ENCODE results near the gene OTUD7B. TPM values are rescaled to one million over a fixed set of nuclear protein-coding genes. Genes with fewer than 3 reads are reported as not detected.
A peak's percentile ranks its signal among the peaks of the same experiment; 100 is the strongest.

Gene OTUD7B
- total RNA-seq, 3 donors from 2014 or later (not counting 1 experiment from before 2014, with no cell fraction given) = 10.6 to 19.6 (median 12.3) TPM

DNA sequence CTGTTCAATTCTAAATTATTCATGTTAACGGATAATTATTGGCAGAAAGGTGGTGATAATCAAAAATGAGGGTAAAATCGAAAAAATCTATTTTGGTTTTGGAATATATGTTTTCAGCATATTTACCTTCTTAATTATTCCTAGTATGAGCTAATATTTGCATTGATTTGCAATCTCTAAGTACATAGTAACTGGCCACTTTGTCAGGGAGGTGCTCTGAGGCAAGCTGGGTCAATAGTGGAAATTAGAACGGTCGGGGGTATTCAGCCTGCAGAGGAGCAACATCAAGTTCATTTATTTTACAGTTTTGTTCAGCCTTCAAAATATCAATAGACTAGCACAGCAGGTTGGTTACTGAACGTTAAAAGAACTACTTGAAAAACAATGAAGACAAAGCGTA, 1.8 kb downstream of the OTUD7B start:
- Mint-ChIP-seq H3K27ac (peak overlapping the region in 1 of 2 donors; percentile 96), H3K4me3 (peak overlapping the region; percentile 98), H3K4me1 (peaks cover 35 to 48% of the 10 kb centered on the region in 2 donors), H3K36me3 (no peaks in the 10 kb centered on the region), H3K27me3 (ENCODE audit: low read depth in 2 of 2) (no peaks in the 10 kb centered on the region), H3K9me3 (no peaks in the 10 kb centered on the region)
- Histone ChIP-seq H3K27me3 (ENCODE audit: control insufficient read depth, insufficient read depth, low read length) (no peaks in the 10 kb centered on the region), H3K4me3 (ENCODE audit: low read length) (no peak overlapping the region), H3K4me1 (ENCODE audit: control insufficient read depth, insufficient read depth, low read length) (peaks cover 8% of the 10 kb centered on the region), H3K36me3 (ENCODE audit: control insufficient read depth, insufficient read depth, low read length) (no peaks in the 10 kb centered on the region), H3K9me3 (ENCODE audit: control insufficient read depth, insufficient read depth, low read length) (no peaks in the 10 kb centered on the region), H3K27ac (ENCODE audit: low read length) (no peak overlapping the region)
- 91% methylated on average over 4 of the region's 6 CpGs for WGBS (ENCODE audit: insufficient coverage)
- no peak for DNase-seq
- no peak for ATAC-seq
- intact Hi-C loops (cut with micrococcal nuclease) = no loop called here
- TF ChIP-seq, protein P1, sequence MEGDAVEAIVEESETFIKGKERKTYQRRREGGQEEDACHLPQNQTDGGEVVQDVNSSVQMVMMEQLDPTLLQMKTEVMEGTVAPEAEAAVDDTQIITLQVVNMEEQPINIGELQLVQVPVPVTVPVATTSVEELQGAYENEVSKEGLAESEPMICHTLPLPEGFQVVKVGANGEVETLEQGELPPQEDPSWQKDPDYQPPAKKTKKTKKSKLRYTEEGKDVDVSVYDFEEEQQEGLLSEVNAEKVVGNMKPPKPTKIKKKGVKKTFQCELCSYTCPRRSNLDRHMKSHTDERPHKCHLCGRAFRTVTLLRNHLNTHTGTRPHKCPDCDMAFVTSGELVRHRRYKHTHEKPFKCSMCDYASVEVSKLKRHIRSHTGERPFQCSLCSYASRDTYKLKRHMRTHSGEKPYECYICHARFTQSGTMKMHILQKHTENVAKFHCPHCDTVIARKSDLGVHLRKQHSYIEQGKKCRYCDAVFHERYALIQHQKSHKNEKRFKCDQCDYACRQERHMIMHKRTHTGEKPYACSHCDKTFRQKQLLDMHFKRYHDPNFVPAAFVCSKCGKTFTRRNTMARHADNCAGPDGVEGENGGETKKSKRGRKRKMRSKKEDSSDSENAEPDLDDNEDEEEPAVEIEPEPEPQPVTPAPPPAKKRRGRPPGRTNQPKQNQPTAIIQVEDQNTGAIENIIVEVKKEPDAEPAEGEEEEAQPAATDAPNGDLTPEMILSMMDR (IDR thresholded peaks at IDR 0.05) = no peak

DNA sequence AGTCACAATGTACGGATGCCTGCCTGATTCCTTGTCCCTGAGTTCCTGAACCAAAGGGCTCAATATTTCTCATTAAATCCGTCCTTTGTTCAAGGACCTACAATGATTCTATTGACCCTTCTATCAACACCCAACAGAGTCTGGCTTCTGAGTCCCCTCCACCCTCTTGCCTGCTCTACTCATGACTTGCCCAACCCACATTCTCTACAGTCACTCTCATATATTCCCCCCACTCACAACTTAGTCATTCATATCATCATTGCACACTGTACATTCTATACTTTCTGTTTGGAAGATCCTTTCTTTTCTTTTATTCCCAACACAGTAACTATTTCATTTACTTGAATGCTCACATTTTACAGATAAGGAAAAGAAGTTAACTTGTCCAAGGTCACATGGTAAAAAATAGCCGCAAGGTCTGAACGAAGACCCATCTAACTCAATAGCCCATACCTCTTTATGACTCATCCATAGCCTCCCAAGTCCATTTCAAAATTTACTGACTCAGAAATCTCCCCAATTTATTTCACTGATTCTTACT, 3.6 kb downstream of the OTUD7B start:
- WGBS (ENCODE audit: insufficient coverage) = 92% methylated on average over 4 of the region's 4 CpGs

DNA sequence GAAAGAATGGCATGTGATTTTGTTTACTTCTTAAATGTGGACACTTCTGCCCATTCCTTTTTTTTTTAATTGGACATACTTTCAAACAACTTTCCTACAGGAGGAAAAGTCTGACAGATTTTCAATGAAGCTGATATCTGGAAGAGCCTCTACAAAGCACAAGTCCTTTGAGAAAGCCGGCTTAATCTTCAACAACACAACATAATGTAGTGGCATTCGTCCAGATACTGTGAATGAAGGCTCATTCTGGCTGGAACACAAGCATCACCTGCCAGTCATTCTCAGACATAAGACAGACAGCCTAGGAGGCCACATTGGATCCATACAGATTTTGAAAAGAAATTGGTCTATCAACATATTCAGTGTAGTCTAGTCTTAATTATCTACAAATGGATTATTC, 4.9 kb downstream of the OTUD7B start:
- TF ChIP-seq, protein P1 (IDR thresholded peaks at IDR 0.05) = no peak
- Mint-ChIP-seq H3K4me3 (no peak overlapping the region), H3K27ac (no peak overlapping the region), H3K36me3 (no peaks in the 10 kb centered on the region), H3K9me3 (no peaks in the 10 kb centered on the region), H3K27me3 (ENCODE audit: low read depth in 2 of 2) (no peaks in the 10 kb centered on the region), H3K4me1 (peaks cover 44 to 52% of the 10 kb centered on the region in 2 donors)
- ATAC-seq (no peak), DNase-seq (no peak)
- Histone ChIP-seq H3K4me1 (ENCODE audit: control insufficient read depth, insufficient read depth, low read length) (peaks cover 8% of the 10 kb centered on the region), H3K4me3 (ENCODE audit: low read length) (no peak overlapping the region), H3K27me3 (ENCODE audit: control insufficient read depth, insufficient read depth, low read length) (no peaks in the 10 kb centered on the region), H3K9me3 (ENCODE audit: control insufficient read depth, insufficient read depth, low read length) (no peaks in the 10 kb centered on the region), H3K36me3 (ENCODE audit: control insufficient read depth, insufficient read depth, low read length) (peaks cover 6% of the 10 kb centered on the region), H3K27ac (ENCODE audit: low read length) (no peak overlapping the region)
- 72% methylated on average over 2 of the region's 2 CpGs for WGBS (ENCODE audit: insufficient coverage)
- intact Hi-C loops (cut with micrococcal nuclease) = no loop called here

More for the DNA sequence above, 3.6 kb downstream of the OTUD7B start:
- intact Hi-C loops (cut with micrococcal nuclease) = no loop called here
- Mint-ChIP-seq H3K27me3 (ENCODE audit: low read depth in 2 of 2) (no peaks in the 10 kb centered on the region), H3K4me1 (peaks cover 41 to 51% of the 10 kb centered on the region in 2 donors), H3K36me3 (no peaks in the 10 kb centered on the region), H3K27ac (no peak overlapping the region), H3K9me3 (no peaks in the 10 kb centered on the region), H3K4me3 (no peak overlapping the region)
- TF ChIP-seq, protein P1 (IDR thresholded peaks at IDR 0.05) = no peak
- Histone ChIP-seq H3K4me1 (ENCODE audit: control insufficient read depth, insufficient read depth, low read length) (peaks cover 8% of the 10 kb centered on the region), H3K27ac (ENCODE audit: low read length) (no peak overlapping the region), H3K4me3 (ENCODE audit: low read length) (no peak overlapping the region), H3K27me3 (ENCODE audit: control insufficient read depth, insufficient read depth, low read length) (no peaks in the 10 kb centered on the region), H3K36me3 (ENCODE audit: control insufficient read depth, insufficient read depth, low read length) (peaks cover 6% of the 10 kb centered on the region), H3K9me3 (ENCODE audit: control insufficient read depth, insufficient read depth, low read length) (no peaks in the 10 kb centered on the region)
- ATAC-seq (no peak), DNase-seq (no peak)

DNA sequence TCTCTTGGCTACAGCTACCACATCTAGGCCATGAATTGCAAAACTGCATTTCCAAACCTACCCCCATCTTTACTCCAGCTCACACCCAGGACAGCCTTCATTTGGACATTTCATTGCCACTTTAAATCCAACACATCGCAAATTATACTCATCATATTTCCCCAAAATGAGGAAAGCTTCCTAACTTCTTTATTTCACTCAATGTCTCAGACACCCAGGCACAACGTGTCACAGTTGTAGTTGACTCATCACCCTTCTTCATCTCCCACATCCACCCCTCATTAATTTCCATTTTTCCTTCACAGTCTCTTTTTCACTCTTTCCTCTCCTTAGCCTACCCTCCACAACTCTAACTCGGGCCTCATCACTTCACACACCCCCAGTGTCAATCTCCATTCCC, 6.7 kb downstream of the OTUD7B start:
- no peaks in the 10 kb centered on the region for H3K27me3 Mint-ChIP-seq (ENCODE audit: low read depth in 2 of 2)
- 87% methylated on average over 3 of the region's 3 CpGs for WGBS (ENCODE audit: insufficient coverage)
- intact Hi-C loops (cut with micrococcal nuclease) = no loop called here
- H3K4me1 Mint-ChIP-seq = peaks cover 34 to 40% of the 10 kb centered on the region in 2 donors
- ATAC-seq = no peak
- Histone ChIP-seq H3K9me3 (ENCODE audit: control insufficient read depth, insufficient read depth, low read length) (no peaks in the 10 kb centered on the region), H3K27ac (ENCODE audit: low read length) (no peak overlapping the region), H3K27me3 (ENCODE audit: control insufficient read depth, insufficient read depth, low read length) (no peaks in the 10 kb centered on the region), H3K36me3 (ENCODE audit: control insufficient read depth, insufficient read depth, low read length) (peaks cover 9% of the 10 kb centered on the region), H3K4me3 (ENCODE audit: low read length) (no peak overlapping the region), H3K4me1 (ENCODE audit: control insufficient read depth, insufficient read depth, low read length) (no peaks in the 10 kb centered on the region)
- TF ChIP-seq, protein P1 (IDR thresholded peaks at IDR 0.05) = no peak
- H3K36me3 Mint-ChIP-seq = no peaks in the 10 kb centered on the region
- H3K4me3 Mint-ChIP-seq = no peak overlapping the region
- no peak for DNase-seq
- H3K27ac Mint-ChIP-seq = peak overlapping the region in 1 of 2 donors; percentile 3
- H3K9me3 Mint-ChIP-seq = no peaks in the 10 kb centered on the region

Data from natural killer cell (primary cell).